Keratinocyte (primary cell): ENCODE data around the gene SMU1. TPM values are rescaled to one million over a fixed set of nuclear protein-coding genes. Genes with fewer than 3 reads are reported as not detected.

Experiments used
- DNase-seq: peaks from one replicate; pipeline ENCODE4 v3.0.0-alpha.2; 2011; ENCODE audit warnings: low read depth, missing footprints, low spot score
- FAIRE-seq: peaks from 2 replicates; lab custom pipeline; 2011; peaks lifted over from hg19 to GRCh38; lab: Jason Lieb, UNC
- H2AFZ ChIP-seq: 2 replicates; pipeline ENCODE4 v1.6.0; 2012; ENCODE audit warnings: low read length, control low read depth, inconsistent platforms; ENCODE audit not compliant: control insufficient read depth
- H3K27ac ChIP-seq: 2 replicates; pipeline ENCODE4 v1.5.1; 2011; ENCODE audit warnings: low read length; ENCODE audit not compliant: control insufficient read depth, insufficient read depth
- H3K27me3 ChIP-seq: 3 replicates; pipeline ENCODE4 v1.6.0; 2011; ENCODE audit warnings: low read length; ENCODE audit not compliant: control insufficient read depth, insufficient read depth; ENCODE audit errors: extremely low read depth
- H3K36me3 ChIP-seq, 2 experiments: 2 replicates in 1 of 2; 3 replicates in 1 of 2; pipeline ENCODE4 v1.5.1; 2011; ENCODE audit warnings: low read length in 2 of 2, mild to moderate bottlenecking in 1 of 2; ENCODE audit not compliant: control insufficient read depth in 2 of 2, insufficient read depth in 2 of 2; ENCODE audit errors: extremely low read depth in 1 of 2
- H3K4me1 ChIP-seq: 3 replicates; pipeline ENCODE4 v1.5.1; 2011; ENCODE audit warnings: low read length; ENCODE audit not compliant: control insufficient read depth, insufficient read depth; ENCODE audit errors: extremely low read depth
- H3K4me2 ChIP-seq: 3 replicates; pipeline ENCODE4 v1.6.0; 2011; ENCODE audit warnings: low read depth, low read length; ENCODE audit not compliant: control insufficient read depth, insufficient read depth; ENCODE audit errors: extremely low read depth
- H3K4me3 ChIP-seq, 3 experiments: fragments of 200-600 bp in 1 of 3; sonication (generic) in 1 of 3; 2 replicates in 2 of 3; 3 replicates in 1 of 3; pipeline ENCODE4 v1.5.1; 2011 to 2016; ENCODE audit warnings: low read length in 3 of 3, mild to moderate bottlenecking in 3 of 3, control low read depth in 2 of 3, inconsistent platforms in 1 of 3, low read depth in 1 of 3, mixed read lengths in 1 of 3, mixed run types in 1 of 3, moderate library complexity in 1 of 3; ENCODE audit not compliant: control insufficient read depth in 2 of 3, insufficient read depth in 2 of 3; ENCODE audit errors: extremely low read depth in 1 of 3
- H3K79me2 ChIP-seq: 2 replicates; pipeline ENCODE4 v1.6.0; 2012; ENCODE audit warnings: low read length; ENCODE audit not compliant: control insufficient read depth, insufficient read depth
- H3K9ac ChIP-seq: 3 replicates; pipeline ENCODE4 v1.6.0; 2011; ENCODE audit warnings: low read length; ENCODE audit not compliant: control insufficient read depth, insufficient read depth; ENCODE audit errors: extremely low read depth
- H3K9me1 ChIP-seq: 3 replicates; pipeline ENCODE4 v1.6.0; 2011; ENCODE audit warnings: low read length; ENCODE audit not compliant: control insufficient read depth, insufficient read depth; ENCODE audit errors: extremely low read depth
- H3K9me3 ChIP-seq: 2 replicates; pipeline ENCODE4 v1.5.1; 2012; ENCODE audit warnings: low read depth, low read length; ENCODE audit not compliant: control insufficient read depth
- H4K20me1 ChIP-seq: 3 replicates; pipeline ENCODE4 v1.6.0; 2011; ENCODE audit warnings: low read length; ENCODE audit not compliant: control insufficient read depth, insufficient read depth; ENCODE audit errors: extremely low read depth
- CTCF ChIP-seq, 3 experiments: IDR thresholded peaks in 1 of 3; conservative IDR thresholded peaks in 1 of 3; optimal IDR thresholded peaks in 1 of 3; 2 replicates in 2 of 3; 3 replicates in 1 of 3; pipeline versions ENCODE3 to v1.5.1; 2011; ENCODE audit warnings: low read length in 3 of 3, mild to moderate bottlenecking in 3 of 3, moderate library complexity in 2 of 3, control low read depth in 1 of 3, inconsistent platforms in 1 of 3; ENCODE audit not compliant: insufficient read depth in 2 of 3; ENCODE audit errors: extremely low read depth in 1 of 3
- EZH2 ChIP-seq: IDR thresholded peaks from one replicate; pipeline ENCODE4 v1.6.1; 2012; ENCODE audit warnings: inconsistent platforms, mild to moderate bottlenecking, low read length, moderate library complexity
- dilution Hi-C: fragments of 300-500 bp; cut with MboI; formaldehyde crosslinking; loops from one replicate; pipeline ENCODE4 v1.7.0; 2020; ENCODE audit warnings: low sequenced_read_pairs; ENCODE audit not compliant: extremely low pct_ligation_motif_present
- polyA plus RNA-seq, 5 experiments: library from polyadenylated mRNA; depleted of rRNA in 3 of 5; stranded (reverse) in 3 of 5; stranded (forward) in 1 of 5; unstranded in 1 of 5; fragments of >200 nt; gene quantifications; 1 replicate in 1 of 5; 2 replicates in 3 of 5; 3 replicates in 1 of 5; pipeline versions ENCODE4 v1.2.1 to v1.2.3, GENCODE V29; 2011 to 2012; ENCODE audit warnings: missing spikeins in 2 of 5, low read depth in 1 of 5, low replicate concordance in 1 of 5

SMU1 gene
- polyA plus RNA-seq, 1 donor (not counting 4 experiments of a cell fraction or from before 2014, with no cell fraction given), result 20.3 TPM

GRCh38 chr9:33082538-33083326 is 6.3 kb upstream of the SMU1 start:
- TF ChIP-seq EZH2 (no peak), CTCF (optimal IDR thresholded peaks at IDR 0.05 in 1 of 3, IDR thresholded peaks at IDR 0.05 in 1 of 3, conservative IDR thresholded peaks at IDR 0.05 in 1 of 3; ENCODE audit: extremely low read depth in 1 of 3, insufficient read depth in 2 of 3, low read length in 3 of 3) (no peak)
- H3K27ac ChIP-seq, result no peak overlapping the region
- FAIRE-seq, result no peak
- dilution Hi-C loops, result no loop called here
- H3K9me1 ChIP-seq, result no peaks in the 10 kb centered on the region
- H3K4me2 ChIP-seq, result no peak overlapping the region
- no peak for DNase-seq
- H3K4me1 ChIP-seq, result peaks cover 15% of the 10 kb centered on the region
- no peaks in the 10 kb centered on the region for H3K9me3 ChIP-seq
- H3K79me2 ChIP-seq, result no peaks in the 10 kb centered on the region
- H3K27me3 ChIP-seq, result no peaks in the 10 kb centered on the region
- no peaks in the 10 kb centered on the region for H4K20me1 ChIP-seq
- H3K9ac ChIP-seq, result no peak overlapping the region
- no peaks in the 10 kb centered on the region for H3K36me3 ChIP-seq
- H2AFZ ChIP-seq, result no peak overlapping the region
- no peak overlapping the region for H3K4me3 ChIP-seq

- Histone ChIP-seq H3K4me2 (no peak overlapping the region), H3K9me1 (no peaks in the 10 kb centered on the region), H3K27me3 (no peaks in the 10 kb centered on the region), H3K36me3 (no peaks in the 10 kb centered on the region), H2AFZ (no peak overlapping the region), H3K4me1 (peaks cover 15% of the 10 kb centered on the region), H4K20me1 (no peaks in the 10 kb centered on the region), H3K9me3 (no peaks in the 10 kb centered on the region), H3K9ac (no peak overlapping the region), H3K4me3 (no peak overlapping the region), H3K27ac (no peak overlapping the region), H3K79me2 (no peaks in the 10 kb centered on the region)
- dilution Hi-C loops, result no loop called here
- TF ChIP-seq EZH2 (no peak), CTCF (optimal IDR thresholded peaks at IDR 0.05 in 1 of 3, IDR thresholded peaks at IDR 0.05 in 1 of 3, conservative IDR thresholded peaks at IDR 0.05 in 1 of 3; ENCODE audit: extremely low read depth in 1 of 3, insufficient read depth in 2 of 3, low read length in 3 of 3) (no peak)
- DNase-seq (no peak), FAIRE-seq (no peak)
Observed at GRCh38 chr9:33082128-33082527, 5.7 kb upstream of the SMU1 start.
